ENCODE measurements around the gene ABCA12. TPM values are rescaled to one million over a fixed set of nuclear protein-coding genes. Genes with fewer than 3 reads are reported as not detected.
A peak's percentile ranks its signal among the peaks of the same experiment; 100 is the strongest.

The ABCA12 gene
- polyA plus RNA-seq, 1 donor: 0.06 TPM

DNA sequence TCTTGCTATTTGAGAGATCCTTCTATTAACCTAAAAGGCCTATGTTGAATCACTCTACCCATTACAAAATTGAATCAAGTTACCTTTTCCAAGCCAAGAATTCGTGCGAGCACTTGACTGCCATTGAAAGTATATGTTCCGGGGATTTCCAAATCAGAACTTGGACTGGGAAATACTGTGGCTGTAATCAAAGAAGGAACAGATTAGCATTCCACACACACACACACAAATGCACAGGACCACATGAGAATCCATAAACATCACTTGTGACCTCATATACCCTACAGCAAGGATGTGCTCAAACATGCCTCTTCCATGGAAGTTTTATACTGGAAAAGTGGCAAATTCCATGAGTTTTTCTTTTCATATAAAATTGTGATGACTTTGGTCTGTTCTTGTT is 86.0 kb downstream of the ABCA12 start:
- no peaks in the 10 kb centered on the region for H3K9me3 ChIP-seq (ENCODE audit: control insufficient read depth, low read depth, low read length)
- H3K4me3 ChIP-seq (ENCODE audit: low read length): no peak overlapping the region
- no peaks in the 10 kb centered on the region for H3K4me1 ChIP-seq (ENCODE audit: control insufficient read depth, insufficient read depth, low read length)
- DNase-seq: no peak
- no peaks in the 10 kb centered on the region for H3K27me3 ChIP-seq (ENCODE audit: control insufficient read depth, insufficient read depth, low read length)
- no peaks in the 10 kb centered on the region for H3K36me3 ChIP-seq (ENCODE audit: control insufficient read depth, insufficient read depth, low read length)
- H3K27ac ChIP-seq (ENCODE audit: low read length): no peak overlapping the region
- WGBS (ENCODE audit: insufficient coverage, low lambda C conversion rate): no CpG with 5 or more reads among the region's 3 CpGs

DNA sequence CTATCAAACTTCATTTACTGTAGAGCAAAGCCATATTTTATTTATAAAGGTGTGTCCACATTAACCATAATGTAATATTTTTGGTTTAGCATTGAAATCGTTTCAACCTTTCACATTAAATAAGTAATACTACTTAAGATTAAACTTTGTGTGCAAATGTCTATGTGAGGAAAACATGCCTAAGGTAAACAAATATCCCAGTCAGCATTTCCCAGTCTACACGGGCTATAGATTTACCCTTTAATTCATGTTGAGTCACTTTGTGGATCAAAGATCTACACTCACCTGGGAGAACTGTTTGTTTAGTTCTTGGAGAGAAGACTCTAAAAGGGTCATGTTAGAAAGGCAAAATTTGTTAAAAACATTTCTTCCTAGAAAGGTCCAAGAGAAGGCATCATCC is 89.1 kb downstream of the ABCA12 start:
- no peaks in the 10 kb centered on the region for H3K27me3 ChIP-seq (ENCODE audit: control insufficient read depth, insufficient read depth, low read length)
- no peak for DNase-seq
- no peaks in the 10 kb centered on the region for H3K4me1 ChIP-seq (ENCODE audit: control insufficient read depth, insufficient read depth, low read length)
- 80% methylated on average over 1 of the region's 2 CpGs for WGBS (ENCODE audit: insufficient coverage, low lambda C conversion rate)
- no peak overlapping the region for H3K4me3 ChIP-seq (ENCODE audit: low read length)
- no peak overlapping the region for H3K27ac ChIP-seq (ENCODE audit: low read length)
- H3K9me3 ChIP-seq (ENCODE audit: control insufficient read depth, low read depth, low read length): no peaks in the 10 kb centered on the region
- no peaks in the 10 kb centered on the region for H3K36me3 ChIP-seq (ENCODE audit: control insufficient read depth, insufficient read depth, low read length)

- no CpG with 5 or more reads among the region's 3 CpGs for WGBS (ENCODE audit: insufficient coverage, low lambda C conversion rate)
- Histone ChIP-seq H3K4me3 (ENCODE audit: low read length) (no peak overlapping the region), H3K27ac (ENCODE audit: low read length) (no peak overlapping the region), H3K9me3 (ENCODE audit: control insufficient read depth, low read depth, low read length) (no peaks in the 10 kb centered on the region), H3K4me1 (ENCODE audit: control insufficient read depth, insufficient read depth, low read length) (no peaks in the 10 kb centered on the region), H3K27me3 (ENCODE audit: control insufficient read depth, insufficient read depth, low read length) (no peaks in the 10 kb centered on the region), H3K36me3 (ENCODE audit: control insufficient read depth, insufficient read depth, low read length) (no peaks in the 10 kb centered on the region)
- no peak for DNase-seq
These were observed 100.0 kb downstream of the ABCA12 start for GRCh38 chr2:215038421-215038820.

GRCh38 chr2:215036314-215036713 is 102.1 kb downstream of the ABCA12 start:
- no peak for DNase-seq
- Histone ChIP-seq H3K9me3 (ENCODE audit: control insufficient read depth, low read depth, low read length) (no peaks in the 10 kb centered on the region), H3K4me3 (ENCODE audit: low read length) (no peak overlapping the region), H3K4me1 (ENCODE audit: control insufficient read depth, insufficient read depth, low read length) (no peaks in the 10 kb centered on the region), H3K27ac (ENCODE audit: low read length) (no peak overlapping the region), H3K27me3 (ENCODE audit: control insufficient read depth, insufficient read depth, low read length) (no peaks in the 10 kb centered on the region), H3K36me3 (ENCODE audit: control insufficient read depth, insufficient read depth, low read length) (no peaks in the 10 kb centered on the region)
- WGBS (ENCODE audit: insufficient coverage, low lambda C conversion rate): 67% methylated on average over 1 of the region's 1 CpG

DNA sequence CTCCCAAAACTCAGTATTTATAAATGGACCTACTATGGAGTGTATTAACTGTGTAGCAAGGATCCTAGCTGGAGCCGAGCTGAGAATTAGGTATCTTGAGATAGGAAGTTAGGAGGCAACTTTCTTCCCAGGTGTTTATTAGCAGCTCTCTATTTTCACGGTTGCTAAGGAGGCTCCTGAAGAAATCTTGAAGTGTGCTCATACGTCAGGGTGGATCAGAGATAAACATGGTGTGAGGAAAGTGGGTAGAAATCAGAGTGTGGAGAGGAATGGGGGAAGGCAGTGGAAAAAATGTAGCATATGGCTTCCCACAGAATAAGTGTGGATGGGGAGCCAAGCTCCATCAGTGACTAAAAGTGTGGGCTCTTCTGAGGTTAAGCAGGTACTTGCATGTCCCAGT is 104.3 kb downstream of the ABCA12 start:
- H3K27ac ChIP-seq (ENCODE audit: low read length): no peak overlapping the region
- WGBS (ENCODE audit: insufficient coverage, low lambda C conversion rate): 45% methylated on average over 2 of the region's 3 CpGs
- no peaks in the 10 kb centered on the region for H3K36me3 ChIP-seq (ENCODE audit: control insufficient read depth, insufficient read depth, low read length)

DNA sequence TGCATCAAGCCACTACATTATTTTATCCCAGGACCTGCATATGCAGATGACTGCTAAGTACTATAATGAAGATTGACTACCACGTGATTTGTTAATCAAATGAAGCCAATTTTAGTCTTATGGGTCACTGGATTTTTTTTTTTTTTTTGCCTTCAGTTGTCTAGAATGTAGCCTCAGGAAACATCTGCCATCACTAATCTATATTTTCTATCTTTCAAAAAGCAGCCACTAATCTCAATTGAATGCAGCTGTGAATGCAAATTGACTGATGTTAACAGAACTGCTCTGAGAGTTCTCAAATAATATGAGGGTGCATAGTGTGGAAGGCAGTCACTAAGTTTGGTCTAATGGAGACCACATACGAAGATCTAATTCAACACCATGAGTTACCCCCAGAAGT is 106.3 kb downstream of the ABCA12 start:
- no peaks in the 10 kb centered on the region for H3K27me3 ChIP-seq (ENCODE audit: control insufficient read depth, insufficient read depth, low read length)
- no peak overlapping the region for H3K4me3 ChIP-seq (ENCODE audit: low read length)
- 100% methylated on average over 1 of the region's 2 CpGs for WGBS (ENCODE audit: insufficient coverage, low lambda C conversion rate)
- no peak overlapping the region for H3K27ac ChIP-seq (ENCODE audit: low read length)
- H3K36me3 ChIP-seq (ENCODE audit: control insufficient read depth, insufficient read depth, low read length): no peaks in the 10 kb centered on the region
- H3K4me1 ChIP-seq (ENCODE audit: control insufficient read depth, insufficient read depth, low read length): no peaks in the 10 kb centered on the region
- H3K9me3 ChIP-seq (ENCODE audit: control insufficient read depth, low read depth, low read length): no peaks in the 10 kb centered on the region
- peak in 1 of 2 donors; percentile 3 for DNase-seq

More for the DNA sequence above, 104.3 kb downstream of the ABCA12 start:
- H3K27me3 ChIP-seq (ENCODE audit: control insufficient read depth, insufficient read depth, low read length): no peaks in the 10 kb centered on the region
- no peaks in the 10 kb centered on the region for H3K4me1 ChIP-seq (ENCODE audit: control insufficient read depth, insufficient read depth, low read length)
- H3K4me3 ChIP-seq (ENCODE audit: low read length): no peak overlapping the region
- H3K9me3 ChIP-seq (ENCODE audit: control insufficient read depth, low read depth, low read length): no peaks in the 10 kb centered on the region
- DNase-seq: no peak

- DNase-seq: no peak
- Histone ChIP-seq H3K27me3 (ENCODE audit: control insufficient read depth, insufficient read depth, low read length) (no peaks in the 10 kb centered on the region), H3K9me3 (ENCODE audit: control insufficient read depth, low read depth, low read length) (no peaks in the 10 kb centered on the region), H3K27ac (ENCODE audit: low read length) (no peak overlapping the region), H3K4me3 (ENCODE audit: low read length) (no peak overlapping the region), H3K36me3 (ENCODE audit: control insufficient read depth, insufficient read depth, low read length) (no peaks in the 10 kb centered on the region), H3K4me1 (ENCODE audit: control insufficient read depth, insufficient read depth, low read length) (no peaks in the 10 kb centered on the region)
- WGBS (ENCODE audit: insufficient coverage, low lambda C conversion rate): 50% methylated on average over 2 of the region's 2 CpGs
These were observed 107.1 kb downstream of the ABCA12 start for GRCh38 chr2:215031321-215031720.

DNA sequence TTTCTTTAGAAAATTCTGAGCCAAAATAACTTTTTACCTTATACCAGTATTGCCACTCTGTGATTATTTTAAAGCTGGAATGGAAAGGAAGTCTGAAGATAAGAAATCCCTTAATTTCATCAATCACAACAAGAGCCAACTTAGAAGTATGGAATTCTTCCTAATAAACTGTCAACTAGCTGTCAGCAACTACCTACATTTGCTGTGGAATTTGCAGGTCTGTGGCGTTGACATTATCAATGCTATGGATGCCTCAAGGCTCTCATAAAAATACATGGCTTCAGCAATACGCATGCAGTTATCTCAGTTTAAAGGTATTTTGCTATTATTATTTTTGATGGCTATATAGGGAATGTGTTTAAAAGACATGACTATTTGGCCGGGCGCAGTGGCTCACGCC is 108.5 kb downstream of the ABCA12 start:
- Histone ChIP-seq H3K27me3 (ENCODE audit: control insufficient read depth, insufficient read depth, low read length) (no peaks in the 10 kb centered on the region), H3K4me3 (ENCODE audit: low read length) (no peak overlapping the region), H3K9me3 (ENCODE audit: control insufficient read depth, low read depth, low read length) (no peaks in the 10 kb centered on the region), H3K4me1 (ENCODE audit: control insufficient read depth, insufficient read depth, low read length) (no peaks in the 10 kb centered on the region), H3K27ac (ENCODE audit: low read length) (no peak overlapping the region), H3K36me3 (ENCODE audit: control insufficient read depth, insufficient read depth, low read length) (no peaks in the 10 kb centered on the region)
- DNase-seq: no peak
- WGBS (ENCODE audit: insufficient coverage, low lambda C conversion rate): no CpG with 5 or more reads among the region's 5 CpGs

DNA sequence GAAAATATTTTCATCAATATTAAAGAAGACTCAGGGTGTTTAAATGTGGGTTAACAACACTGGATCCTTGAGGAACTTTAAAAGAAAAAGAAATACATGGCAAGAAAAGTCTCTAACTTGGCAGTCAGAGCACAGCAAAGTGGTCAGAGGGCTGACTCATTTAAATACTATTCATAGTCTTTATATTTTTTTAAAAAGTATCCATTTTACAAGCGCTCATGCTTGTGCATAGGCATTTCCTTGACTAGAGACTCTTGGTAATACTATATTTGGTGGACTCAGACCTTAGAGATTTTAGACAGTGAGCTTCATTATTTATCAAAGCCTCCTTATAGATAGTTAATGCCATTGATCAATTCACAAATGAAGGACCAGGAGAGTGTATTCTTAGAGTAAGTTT is 110.2 kb downstream of the ABCA12 start:
- DNase-seq: no peak
- Histone ChIP-seq H3K4me3 (ENCODE audit: low read length) (no peak overlapping the region), H3K9me3 (ENCODE audit: control insufficient read depth, low read depth, low read length) (no peaks in the 10 kb centered on the region), H3K36me3 (ENCODE audit: control insufficient read depth, insufficient read depth, low read length) (no peaks in the 10 kb centered on the region), H3K27me3 (ENCODE audit: control insufficient read depth, insufficient read depth, low read length) (no peaks in the 10 kb centered on the region), H3K4me1 (ENCODE audit: control insufficient read depth, insufficient read depth, low read length) (no peaks in the 10 kb centered on the region), H3K27ac (ENCODE audit: low read length) (no peak overlapping the region)
- WGBS (ENCODE audit: insufficient coverage, low lambda C conversion rate): no CpG with 5 or more reads among the region's 1 CpG

GRCh38 chr2:215027779-215028178 is 110.6 kb downstream of the ABCA12 start:
- no peak for DNase-seq
- H3K4me3 ChIP-seq (ENCODE audit: low read length): no peak overlapping the region
- no peaks in the 10 kb centered on the region for H3K36me3 ChIP-seq (ENCODE audit: control insufficient read depth, insufficient read depth, low read length)
- H3K9me3 ChIP-seq (ENCODE audit: control insufficient read depth, low read depth, low read length): no peaks in the 10 kb centered on the region
- no peak overlapping the region for H3K27ac ChIP-seq (ENCODE audit: low read length)
- WGBS (ENCODE audit: insufficient coverage, low lambda C conversion rate): no CpG with 5 or more reads among the region's 2 CpGs
- no peaks in the 10 kb centered on the region for H3K4me1 ChIP-seq (ENCODE audit: control insufficient read depth, insufficient read depth, low read length)
- H3K27me3 ChIP-seq (ENCODE audit: control insufficient read depth, insufficient read depth, low read length): no peaks in the 10 kb centered on the region

- H3K4me1 ChIP-seq (ENCODE audit: control insufficient read depth, insufficient read depth, low read length): no peaks in the 10 kb centered on the region
- WGBS (ENCODE audit: insufficient coverage, low lambda C conversion rate): 87% methylated on average over 2 of the region's 2 CpGs
These were observed 115.5 kb downstream of the ABCA12 start for GRCh38 chr2:215022910-215023309.

More at GRCh38 chr2:215022910-215023309, 115.5 kb downstream of the ABCA12 start:
- no peaks in the 10 kb centered on the region for H3K9me3 ChIP-seq (ENCODE audit: control insufficient read depth, low read depth, low read length)
- no peaks in the 10 kb centered on the region for H3K36me3 ChIP-seq (ENCODE audit: control insufficient read depth, insufficient read depth, low read length)
- no peak for DNase-seq
- H3K27ac ChIP-seq (ENCODE audit: low read length): no peak overlapping the region
- no peaks in the 10 kb centered on the region for H3K27me3 ChIP-seq (ENCODE audit: control insufficient read depth, insufficient read depth, low read length)
- H3K4me3 ChIP-seq (ENCODE audit: low read length): no peak overlapping the region
